ENCODE measurements around the gene CR1. TPM values are rescaled to one million over a fixed set of nuclear protein-coding genes. Genes with fewer than 3 reads are reported as not detected.

The CR1 gene
- total and polyA plus RNA-seq, 2 of the 4 experiments (the other 2 are of a cell fraction) = not detected

- Histone ChIP-seq H2BK120ac (ENCODE audit: low read depth, low read length) (no peak overlapping the region), H3K4me1 (ENCODE audit: control insufficient read depth, insufficient read depth, low read length) (no peaks in the 10 kb centered on the region), H3K14ac (replicated peaks; ENCODE audit: low read depth, low read length) (no peak overlapping the region), H2AK9ac (replicated peaks; ENCODE audit: low read depth, low read length, poor library complexity) (no peak overlapping the region), H3K9me1 (ENCODE audit: insufficient read depth, low read length) (no peaks in the 10 kb centered on the region), H2AK5ac (ENCODE audit: low read depth, low read length) (no peak overlapping the region), H4K20me1 (ENCODE audit: insufficient read depth, low read length) (no peaks in the 10 kb centered on the region), H3K4ac (ENCODE audit: low read depth, low read length) (no peak overlapping the region), H3K23ac (ENCODE audit: low read depth, low read length) (no peak overlapping the region), H3K79me1 (ENCODE audit: low read depth in 1 of 2, low read length in 2 of 2) (no peaks in the 10 kb centered on the region), H4K5ac (ENCODE audit: low read depth, low read length) (no peak overlapping the region), H2BK5ac (ENCODE audit: low read depth, low read length, poor library complexity, severe bottlenecking) (no peak overlapping the region), H3K4me2 (ENCODE audit: low read depth, low read length) (no peak overlapping the region), H2BK20ac (ENCODE audit: low read depth, low read length) (no peak overlapping the region), H3K18ac (ENCODE audit: low read depth, low read length) (no peak overlapping the region), H4K8ac (ENCODE audit: low read depth in 2 of 2, low read length in 2 of 2) (no peak overlapping the region), H3K9me3 (ENCODE audit: control insufficient read depth, insufficient read depth, low read length) (no peaks in the 10 kb centered on the region), H2BK15ac (ENCODE audit: low read depth, low read length) (no peak overlapping the region), H3K27ac (ENCODE audit: insufficient read depth, low read length) (no peak overlapping the region), H3K9ac (ENCODE audit: low read depth, low read length) (no peak overlapping the region), H3K36me3 (ENCODE audit: control insufficient read depth, insufficient read depth, low read length) (no peaks in the 10 kb centered on the region), H3K56ac (ENCODE audit: extremely low read depth, insufficient read depth, low read length) (no peak overlapping the region), H3K4me3 (ENCODE audit: insufficient read depth, low read depth, low read length) (no peak overlapping the region), H3K27me3 (ENCODE audit: control insufficient read depth, insufficient read depth, low read length) (peaks cover 1% of the 10 kb centered on the region; the same call in 1 of the 2 replicates), H4K91ac (ENCODE audit: insufficient read depth, low read depth, low read length) (no peak overlapping the region), H2AFZ (replicated peaks; ENCODE audit: low read length, poor library complexity) (no peak overlapping the region)
- BruUV-seq (replicated peaks) = no TSS peak
- ChIA-PET POLR2A (ENCODE audit: unreplicated experiment) (no interaction called here), CTCF (interaction anchor here (0.6 to 0.9 kb wide), 3 partner anchors 23 to 131 kb away, joined by 3 to 4 read pairs (median 4); no protein-coding TSS in a partner anchor)
- dilution Hi-C loops (cut with HindIII; ENCODE audit: low sequenced_read_pairs, unreplicated experiment) = no loop called here
- intact Hi-C loops (cut with micrococcal nuclease) = no loop called here
- 100% methylated on average over 2 of the region's 4 CpGs; no CpG with 5 or more reads in 1 of the 2 experiments for WGBS, 2 experiments (ENCODE audit: extremely low coverage in 2 of 2, insufficient read length in 1 of 2)
- TF ChIP-seq RAD21 (IDR thresholded peaks at IDR 0.05; ENCODE audit: low read length) = no peak
- no peak for TF ChIP-seq FOS (IDR thresholded peaks at IDR 0.05; ENCODE audit: low read depth, low read length)
- no peak for TF ChIP-seq RCOR1 (IDR thresholded peaks at IDR 0.05; ENCODE audit: insufficient replicate concordance, low read length)
- no peak for TF ChIP-seq CEBPB (IDR thresholded peaks at IDR 0.05; ENCODE audit: low read depth, low read length)
- no peak for TF ChIP-seq BHLHE40 (IDR thresholded peaks at IDR 0.05; ENCODE audit: low read depth, low read length)
- no peak for TF ChIP-seq ELK1 (IDR thresholded peaks at IDR 0.05; ENCODE audit: borderline replicate concordance, low read depth, low read length)
- no peak for TF ChIP-seq MXI1 (IDR thresholded peaks at IDR 0.05; ENCODE audit: borderline replicate concordance, low read depth, low read length)
- TF ChIP-seq NFE2L2 (IDR thresholded peaks at IDR 0.05; ENCODE audit: low read depth, low read length) = no peak
- no peak for TF ChIP-seq MAFK (IDR thresholded peaks at IDR 0.05; ENCODE audit: low read depth, low read length)
- TF ChIP-seq RFX5 (IDR thresholded peaks at IDR 0.05; ENCODE audit: low read depth, low read length) = no peak
- TF ChIP-seq USF2 (IDR thresholded peaks at IDR 0.05; ENCODE audit: low read depth, low read length) = no peak
- TF ChIP-seq CHD1 (IDR thresholded peaks at IDR 0.05; ENCODE audit: low read depth, low read length) = no peak
- no peak for TF ChIP-seq POLR2A (IDR thresholded peaks at IDR 0.05; ENCODE audit: low read depth, low read length)
- no peak for TF ChIP-seq MAZ (IDR thresholded peaks at IDR 0.05; ENCODE audit: borderline replicate concordance, low read depth, low read length)
- TF ChIP-seq SMC3 (IDR thresholded peaks at IDR 0.05; ENCODE audit: low read depth, low read length) = no peak
- TF ChIP-seq, protein P1, sequence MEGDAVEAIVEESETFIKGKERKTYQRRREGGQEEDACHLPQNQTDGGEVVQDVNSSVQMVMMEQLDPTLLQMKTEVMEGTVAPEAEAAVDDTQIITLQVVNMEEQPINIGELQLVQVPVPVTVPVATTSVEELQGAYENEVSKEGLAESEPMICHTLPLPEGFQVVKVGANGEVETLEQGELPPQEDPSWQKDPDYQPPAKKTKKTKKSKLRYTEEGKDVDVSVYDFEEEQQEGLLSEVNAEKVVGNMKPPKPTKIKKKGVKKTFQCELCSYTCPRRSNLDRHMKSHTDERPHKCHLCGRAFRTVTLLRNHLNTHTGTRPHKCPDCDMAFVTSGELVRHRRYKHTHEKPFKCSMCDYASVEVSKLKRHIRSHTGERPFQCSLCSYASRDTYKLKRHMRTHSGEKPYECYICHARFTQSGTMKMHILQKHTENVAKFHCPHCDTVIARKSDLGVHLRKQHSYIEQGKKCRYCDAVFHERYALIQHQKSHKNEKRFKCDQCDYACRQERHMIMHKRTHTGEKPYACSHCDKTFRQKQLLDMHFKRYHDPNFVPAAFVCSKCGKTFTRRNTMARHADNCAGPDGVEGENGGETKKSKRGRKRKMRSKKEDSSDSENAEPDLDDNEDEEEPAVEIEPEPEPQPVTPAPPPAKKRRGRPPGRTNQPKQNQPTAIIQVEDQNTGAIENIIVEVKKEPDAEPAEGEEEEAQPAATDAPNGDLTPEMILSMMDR (conservative IDR thresholded peaks at IDR 0.05; ENCODE audit: low read depth, low read length) = no peak
- ATAC-seq (ENCODE audit: low read depth) (no peak), DNase-seq (no peak)
- in situ Hi-C loops (cut with MboI; ENCODE audit: low sequenced_read_pairs) = no loop called here
Measured at GRCh38 chr1:207676153-207676552, 180.2 kb downstream of the CR1 start.

Measured in IMR-90 (cell line).